Effector memory CD4-positive, alpha-beta T cell (primary cell): ENCODE data around the gene GTF3C5.

ENCODE experiments used
- DNase-seq, 3 donors: peaks; one replicate each; pipeline ENCODE4 v3.0.0-alpha.2; 2020
- H3K27ac ChIP-seq: 2 replicates; pipeline ENCODE4 v1.7.0; 2013; ENCODE audit warnings: mild to moderate bottlenecking, low read length, moderate library complexity; ENCODE audit not compliant: insufficient read depth, poor library complexity, severe bottlenecking
- H3K27me3 ChIP-seq: replicated peaks from 2 replicates; pipeline ENCODE4 v1.7.0; 2013; ENCODE audit warnings: mild to moderate bottlenecking, low read length; ENCODE audit not compliant: insufficient read depth, control insufficient read depth, poor library complexity, severe bottlenecking
- H3K36me3 ChIP-seq: 2 replicates; pipeline ENCODE4 v1.7.0; 2013; ENCODE audit warnings: mild to moderate bottlenecking, low read length, moderate library complexity; ENCODE audit not compliant: control insufficient read depth, insufficient read depth
- H3K4me1 ChIP-seq: 2 replicates; pipeline ENCODE4 v1.7.0; 2013; ENCODE audit warnings: low read length, mild to moderate bottlenecking; ENCODE audit not compliant: control insufficient read depth, insufficient read depth, poor library complexity, severe bottlenecking
- H3K4me3 ChIP-seq: 2 replicates; pipeline ENCODE4 v1.7.0; 2013; ENCODE audit warnings: low read length, low read depth, mild to moderate bottlenecking; ENCODE audit not compliant: insufficient read depth, poor library complexity, severe bottlenecking
- H3K9me3 ChIP-seq: 2 replicates; pipeline ENCODE4 v1.7.0; 2013; ENCODE audit warnings: mild to moderate bottlenecking, low read length, moderate library complexity; ENCODE audit not compliant: control insufficient read depth

GTF3C5 gene

DNA sequence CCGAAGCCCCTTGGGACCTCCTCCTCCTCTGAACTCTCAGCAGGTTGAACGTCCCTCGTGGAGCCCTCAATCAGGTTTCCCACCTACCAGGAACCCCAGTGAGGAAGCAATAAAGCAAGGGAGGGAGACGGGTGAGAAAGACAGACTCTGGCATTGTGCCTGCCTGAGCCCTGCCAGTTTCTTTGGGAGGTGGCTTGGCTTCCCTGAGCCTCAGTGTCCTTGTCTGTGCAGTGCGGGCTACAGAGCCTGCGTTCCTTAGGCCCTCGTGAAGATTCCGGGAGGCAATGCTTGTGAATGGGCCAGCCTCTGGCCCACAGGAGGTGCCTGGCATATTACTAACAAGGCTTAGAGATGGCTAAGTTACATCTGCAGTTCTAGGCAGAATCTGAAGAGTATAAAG, 11.9 kb downstream of the GTF3C5 start:
- Histone ChIP-seq H3K27ac (no peak overlapping the region), H3K9me3 (no peaks in the 10 kb centered on the region), H3K4me1 (no peaks in the 10 kb centered on the region), H3K27me3 (no peaks in the 10 kb centered on the region), H3K4me3 (no peak overlapping the region), H3K36me3 (peaks cover 44% of the 10 kb centered on the region)
- DNase-seq: no peak

DNA sequence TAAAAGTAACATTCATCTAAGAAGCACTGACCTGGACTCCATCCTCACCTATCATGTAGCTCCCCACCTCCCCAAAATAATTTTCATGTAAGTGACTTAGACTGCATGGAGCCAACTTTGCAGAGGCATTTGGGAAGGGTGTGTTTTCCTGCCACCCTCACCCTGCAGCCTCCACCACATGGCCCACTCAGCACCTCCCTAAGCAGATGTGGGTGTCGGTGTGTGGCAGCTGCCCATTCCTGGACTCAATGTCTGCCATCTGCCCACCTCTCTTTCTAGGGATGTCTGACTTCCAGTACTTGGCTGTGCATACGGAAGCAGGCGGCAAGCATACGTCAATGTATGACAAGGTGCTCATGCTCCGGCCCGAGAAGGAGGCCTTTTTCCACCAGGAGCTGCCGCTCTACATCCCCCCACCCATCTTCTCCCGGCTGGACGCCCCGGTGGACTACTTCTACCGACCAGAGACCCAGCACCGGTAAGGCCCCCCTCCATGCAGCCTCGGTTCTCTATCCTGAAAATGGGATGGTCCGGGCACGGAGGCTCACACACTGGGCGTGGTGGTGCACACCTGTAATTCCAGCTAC, 12.7 kb downstream of the GTF3C5 start:
- Histone ChIP-seq H3K36me3 (peaks cover 44% of the 10 kb centered on the region), H3K27ac (no peak overlapping the region), H3K27me3 (no peaks in the 10 kb centered on the region), H3K9me3 (no peaks in the 10 kb centered on the region), H3K4me3 (no peak overlapping the region), H3K4me1 (no peaks in the 10 kb centered on the region)
- DNase-seq: no peak

DNA sequence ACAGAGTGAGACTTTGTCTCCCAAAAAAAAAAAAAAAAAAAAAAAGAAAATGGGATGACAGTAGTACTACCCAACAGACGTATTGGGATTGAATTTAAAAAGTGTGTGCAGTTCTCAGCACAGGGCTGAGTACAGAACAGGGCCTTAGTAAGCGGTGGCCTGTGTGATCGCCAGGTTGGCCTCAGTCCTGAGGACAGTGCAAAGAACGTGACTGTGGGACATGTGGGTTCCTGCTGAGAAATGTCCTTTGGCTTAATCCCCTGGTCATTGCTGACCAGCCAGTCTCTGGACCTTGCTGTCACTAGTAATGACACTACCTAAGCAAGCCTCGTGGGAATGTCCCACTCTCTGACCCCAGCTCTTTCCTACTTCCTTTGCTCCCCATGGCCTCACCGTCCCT, 13.3 kb downstream of the GTF3C5 start:
- Histone ChIP-seq H3K9me3 (no peaks in the 10 kb centered on the region), H3K4me3 (no peak overlapping the region)

DNA sequence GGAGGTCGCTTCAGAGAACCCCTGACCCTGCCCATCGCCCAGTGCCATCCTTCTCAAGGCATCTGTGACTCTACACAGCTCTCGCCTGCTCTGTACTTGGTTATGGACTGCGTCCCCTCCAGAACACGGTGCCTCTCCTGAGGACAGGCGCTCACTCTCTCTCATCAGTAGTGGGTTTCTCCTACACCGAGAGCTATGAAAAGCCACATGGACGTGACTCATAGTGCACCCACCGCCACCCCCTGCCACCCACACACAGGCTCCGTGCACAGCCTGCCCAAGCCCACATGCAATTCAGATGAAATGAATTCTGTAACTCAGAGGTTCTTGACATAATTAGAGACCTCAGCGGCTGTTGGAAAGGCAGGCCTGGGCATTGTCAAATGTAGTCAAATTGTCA, 13.9 kb downstream of the GTF3C5 start:
- no peaks in the 10 kb centered on the region for H3K9me3 ChIP-seq
- no peaks in the 10 kb centered on the region for H3K4me1 ChIP-seq
- H3K4me3 ChIP-seq: no peak overlapping the region
- no peak for DNase-seq
- H3K27me3 ChIP-seq: no peaks in the 10 kb centered on the region
- H3K36me3 ChIP-seq: peaks cover 51% of the 10 kb centered on the region
- H3K27ac ChIP-seq: no peak overlapping the region

More for the DNA sequence above, 13.3 kb downstream of the GTF3C5 start:
- DNase-seq: no peak
- no peaks in the 10 kb centered on the region for H3K27me3 ChIP-seq
- H3K36me3 ChIP-seq: peaks cover 45% of the 10 kb centered on the region
- H3K4me1 ChIP-seq: no peaks in the 10 kb centered on the region
- H3K27ac ChIP-seq: no peak overlapping the region

DNA sequence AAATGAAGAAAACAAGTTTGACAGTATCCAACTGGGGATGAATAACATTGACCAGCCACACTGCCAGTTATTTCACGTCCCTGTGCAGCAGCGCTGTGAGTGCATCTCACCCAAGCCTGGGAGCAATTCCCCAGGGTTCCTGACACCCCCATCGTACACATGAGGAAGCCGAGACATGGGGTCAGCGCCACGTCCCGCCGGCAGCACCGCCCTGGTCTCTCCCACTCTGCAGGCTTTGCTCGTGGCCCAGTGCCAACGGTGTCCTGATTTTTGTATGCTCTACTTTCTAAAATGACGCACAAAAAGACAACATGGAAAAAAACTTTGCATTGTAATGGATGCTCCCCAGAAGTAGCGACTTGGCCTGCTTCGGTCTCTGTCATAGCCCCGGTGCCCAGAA, 14.3 kb downstream of the GTF3C5 start:
- Histone ChIP-seq H3K4me3 (no peak overlapping the region), H3K4me1 (no peaks in the 10 kb centered on the region), H3K27ac (no peak overlapping the region), H3K9me3 (no peaks in the 10 kb centered on the region), H3K27me3 (no peaks in the 10 kb centered on the region), H3K36me3 (peaks cover 54% of the 10 kb centered on the region)
- no peak for DNase-seq

DNA sequence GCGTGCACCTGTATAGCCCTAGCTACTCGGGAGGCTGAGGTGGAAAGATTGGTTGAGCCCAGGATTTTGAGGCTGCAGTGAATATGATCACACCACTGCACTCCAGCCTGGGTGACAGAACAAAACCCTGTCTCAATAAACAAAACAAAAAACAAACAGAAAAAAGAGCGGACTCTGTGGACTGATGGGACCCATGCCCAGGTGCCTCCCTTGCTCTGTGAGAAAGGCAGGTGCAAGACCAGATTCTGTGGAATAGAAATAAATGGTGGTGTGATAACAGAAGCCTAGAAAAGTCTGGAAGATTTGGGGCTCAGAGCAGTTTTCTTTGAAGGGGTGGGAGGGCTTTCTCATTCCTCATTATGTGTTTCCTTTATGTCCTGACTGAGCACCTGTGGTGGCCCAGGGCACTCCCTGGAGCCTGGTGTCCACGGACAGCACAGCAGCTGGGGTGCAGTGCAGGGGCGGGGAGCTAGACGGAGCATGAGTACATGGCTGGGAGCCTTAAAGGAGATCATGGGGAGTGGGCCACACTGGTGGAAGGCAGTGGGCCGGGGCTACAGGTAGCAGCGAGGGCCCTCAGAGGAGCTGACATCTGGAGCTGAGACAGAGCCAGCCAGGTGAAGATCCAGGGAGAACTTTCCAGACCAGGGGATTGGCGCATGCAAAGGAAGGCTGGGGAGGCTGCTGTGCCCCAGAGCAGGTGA, 15.6 kb downstream of the GTF3C5 start:
- H3K27ac ChIP-seq: no peak overlapping the region
- DNase-seq: no peak
- H3K36me3 ChIP-seq: peaks cover 62% of the 10 kb centered on the region
- no peaks in the 10 kb centered on the region for H3K27me3 ChIP-seq
- H3K4me3 ChIP-seq: no peak overlapping the region
- no peaks in the 10 kb centered on the region for H3K4me1 ChIP-seq
- no peaks in the 10 kb centered on the region for H3K9me3 ChIP-seq

DNA sequence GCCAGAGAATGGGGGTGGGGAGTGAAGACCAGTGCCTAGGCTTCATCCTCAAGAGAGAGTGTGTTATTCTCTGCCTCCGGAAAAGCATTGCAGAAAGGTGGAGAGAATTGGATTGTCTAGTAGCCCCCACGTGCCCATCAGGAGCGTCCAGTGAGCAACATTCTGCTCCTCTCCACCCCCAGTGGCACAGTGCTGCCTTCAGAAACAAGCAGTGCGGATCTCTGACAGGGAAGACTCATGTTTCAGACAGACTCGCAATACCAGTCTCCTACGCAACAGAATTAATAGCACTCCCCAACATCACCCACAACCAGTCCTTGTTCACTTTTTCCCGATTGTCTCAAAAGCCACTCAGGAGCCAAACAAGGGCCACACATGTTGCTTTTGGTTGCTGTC, 16.1 kb downstream of the GTF3C5 start:
- Histone ChIP-seq H3K4me1 (no peaks in the 10 kb centered on the region), H3K4me3 (no peak overlapping the region), H3K9me3 (no peaks in the 10 kb centered on the region), H3K27ac (no peak overlapping the region), H3K27me3 (no peaks in the 10 kb centered on the region), H3K36me3 (peaks cover 66% of the 10 kb centered on the region)
- no peak for DNase-seq

DNA sequence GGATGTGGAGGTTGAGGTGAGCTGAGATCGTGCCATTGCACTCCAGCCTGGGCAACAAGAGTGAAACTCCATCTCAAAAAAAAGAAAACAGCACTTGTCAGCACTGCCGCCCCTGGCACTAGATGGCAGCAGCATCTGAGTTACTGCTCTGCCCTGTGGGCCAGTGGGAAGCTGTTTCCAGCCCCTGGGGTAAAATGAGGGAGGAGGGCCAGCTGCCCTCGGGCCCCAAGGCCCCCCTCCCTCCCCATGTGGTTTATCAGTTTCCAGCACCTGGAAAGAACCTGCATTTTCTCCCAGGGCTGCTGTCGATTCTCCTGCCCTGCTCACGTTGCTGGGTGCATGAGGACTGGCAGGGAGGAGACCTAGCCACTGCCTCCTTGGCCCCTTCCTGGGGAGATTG, 17.8 kb downstream of the GTF3C5 start:
- no peak for DNase-seq
- no peaks in the 10 kb centered on the region for H3K4me1 ChIP-seq
- H3K9me3 ChIP-seq: no peaks in the 10 kb centered on the region
- H3K4me3 ChIP-seq: no peak overlapping the region
- no peaks in the 10 kb centered on the region for H3K27me3 ChIP-seq
- no peak overlapping the region for H3K27ac ChIP-seq
- peaks cover 56% of the 10 kb centered on the region for H3K36me3 ChIP-seq

DNA sequence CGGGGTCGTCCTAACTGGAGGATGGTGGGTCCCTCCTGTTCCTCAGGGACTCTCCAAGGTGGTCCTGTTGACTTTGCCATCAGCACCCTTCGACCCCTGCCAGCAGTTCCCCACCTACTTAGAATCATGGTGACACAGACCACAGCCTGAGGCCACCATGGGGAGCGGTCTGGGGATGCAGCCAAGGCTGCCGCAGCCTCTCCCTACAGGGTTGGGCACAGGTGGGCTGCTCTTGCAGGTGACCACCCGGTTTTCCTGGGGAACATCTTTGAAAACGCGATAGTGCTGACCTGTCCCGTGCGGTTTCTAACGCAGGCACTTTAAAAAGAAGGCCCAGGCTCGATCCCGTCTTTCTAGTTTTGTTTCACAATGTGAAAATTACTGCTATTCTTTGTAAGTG, 18.2 kb downstream of the GTF3C5 start:
- no peak for DNase-seq
- peaks cover 57% of the 10 kb centered on the region for H3K36me3 ChIP-seq
- no peak overlapping the region for H3K27ac ChIP-seq
- H3K27me3 ChIP-seq: no peaks in the 10 kb centered on the region
- H3K9me3 ChIP-seq: no peaks in the 10 kb centered on the region
- H3K4me3 ChIP-seq: no peak overlapping the region
- no peaks in the 10 kb centered on the region for H3K4me1 ChIP-seq

DNA sequence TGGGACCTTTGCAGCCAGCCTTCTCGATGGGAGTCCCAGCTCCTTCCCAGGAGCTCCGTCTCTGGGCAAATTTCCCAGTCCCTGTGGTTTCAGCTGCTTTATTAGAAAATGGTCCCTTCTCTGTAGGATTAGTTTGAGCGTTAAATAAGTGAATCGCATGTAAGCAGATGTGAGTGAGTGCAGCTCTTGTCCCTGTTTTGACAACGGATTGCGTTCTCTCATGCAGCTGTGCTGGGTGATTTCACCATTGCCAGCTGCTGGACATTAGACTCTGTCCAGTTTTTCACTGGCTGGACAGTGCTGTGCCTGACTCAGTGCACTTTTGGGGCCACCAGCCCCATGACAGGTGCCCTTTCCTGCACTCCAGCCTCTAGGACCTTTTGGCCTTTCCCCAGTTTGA, 19.3 kb downstream of the GTF3C5 start:
- Histone ChIP-seq H3K27ac (no peak overlapping the region), H3K36me3 (peaks cover 57% of the 10 kb centered on the region)

More for the DNA sequence above, 19.3 kb downstream of the GTF3C5 start:
- Histone ChIP-seq H3K9me3 (no peaks in the 10 kb centered on the region), H3K4me3 (no peak overlapping the region), H3K27me3 (no peaks in the 10 kb centered on the region), H3K4me1 (no peaks in the 10 kb centered on the region)
- no peak for DNase-seq
